ENCODE results near the gene TLR2.

Gene TLR2, protein sequence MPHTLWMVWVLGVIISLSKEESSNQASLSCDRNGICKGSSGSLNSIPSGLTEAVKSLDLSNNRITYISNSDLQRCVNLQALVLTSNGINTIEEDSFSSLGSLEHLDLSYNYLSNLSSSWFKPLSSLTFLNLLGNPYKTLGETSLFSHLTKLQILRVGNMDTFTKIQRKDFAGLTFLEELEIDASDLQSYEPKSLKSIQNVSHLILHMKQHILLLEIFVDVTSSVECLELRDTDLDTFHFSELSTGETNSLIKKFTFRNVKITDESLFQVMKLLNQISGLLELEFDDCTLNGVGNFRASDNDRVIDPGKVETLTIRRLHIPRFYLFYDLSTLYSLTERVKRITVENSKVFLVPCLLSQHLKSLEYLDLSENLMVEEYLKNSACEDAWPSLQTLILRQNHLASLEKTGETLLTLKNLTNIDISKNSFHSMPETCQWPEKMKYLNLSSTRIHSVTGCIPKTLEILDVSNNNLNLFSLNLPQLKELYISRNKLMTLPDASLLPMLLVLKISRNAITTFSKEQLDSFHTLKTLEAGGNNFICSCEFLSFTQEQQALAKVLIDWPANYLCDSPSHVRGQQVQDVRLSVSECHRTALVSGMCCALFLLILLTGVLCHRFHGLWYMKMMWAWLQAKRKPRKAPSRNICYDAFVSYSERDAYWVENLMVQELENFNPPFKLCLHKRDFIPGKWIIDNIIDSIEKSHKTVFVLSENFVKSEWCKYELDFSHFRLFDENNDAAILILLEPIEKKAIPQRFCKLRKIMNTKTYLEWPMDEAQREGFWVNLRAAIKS

DNA sequence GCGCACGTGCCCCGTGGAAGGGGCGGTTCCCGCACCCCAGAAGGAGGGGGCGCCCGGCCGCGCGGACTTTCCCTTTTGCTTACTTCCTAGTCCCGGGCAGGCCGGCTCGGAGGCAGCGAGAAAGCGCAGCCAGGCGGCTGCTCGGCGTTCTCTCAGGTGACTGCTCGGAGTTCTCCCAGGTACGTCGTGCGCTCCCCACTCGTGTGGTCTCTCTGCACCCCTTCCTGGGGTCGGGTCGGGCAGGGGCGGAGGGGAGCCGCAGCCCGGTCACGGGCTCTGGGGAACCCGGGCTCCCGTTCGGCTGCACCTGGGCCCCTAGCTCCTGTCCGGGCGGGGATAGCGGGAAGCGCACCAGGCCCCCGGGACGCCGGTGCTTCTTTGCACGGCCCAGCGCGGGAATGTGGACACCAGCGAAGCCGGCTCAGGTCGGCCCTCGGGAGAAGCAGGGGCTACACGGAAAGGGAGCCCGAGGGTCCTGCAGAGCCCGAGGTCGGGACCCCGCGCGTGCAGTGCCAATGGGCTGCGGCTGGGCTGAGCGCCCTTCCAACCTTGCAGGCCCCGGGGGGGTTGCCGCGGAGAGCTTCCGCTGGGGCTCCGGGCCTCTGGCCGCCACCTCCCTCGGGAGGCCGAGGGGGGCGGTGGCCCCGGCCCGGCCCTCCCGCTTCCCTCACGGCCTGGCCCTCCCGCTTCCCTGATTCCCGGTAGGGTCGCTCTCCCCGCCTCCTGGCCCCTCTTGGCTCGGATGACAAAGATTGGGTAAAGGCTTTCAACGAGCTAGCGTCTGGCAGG, at the start of gene TLR2:
Gene TLR2, plus strand, starts transcription at position 99 of the 789 bp plus-strand sequence. CDS start 18,628 bp downstream, outside the sequence.
- Histone ChIP-seq H3K4me1 (no peaks in the 10 kb centered on the region), H3K36me3 (ENCODE audit: control insufficient read depth, insufficient read depth, low read length) (no peaks in the 10 kb centered on the region), H3K27ac (no peak within 1 kb of the TSS), H3K79me2 (no peaks in the 10 kb centered on the region), H2AFZ (peak within 1 kb of the TSS; percentile 57), H3K9me3 (ENCODE audit: control insufficient read depth, low read length) (no peaks in the 10 kb centered on the region), H3K27me3 (ENCODE audit: control insufficient read depth, insufficient read depth, low read length) (no peaks in the 10 kb centered on the region), H3K4me2 (ENCODE audit: low read length) (peak within 1 kb of the TSS; percentile 97), H3K4me3 (ENCODE audit: low read depth, low read length) (peak within 1 kb of the TSS; percentile 71), H3K9ac (no peak within 1 kb of the TSS)
- TF ChIP-seq, protein P1, sequence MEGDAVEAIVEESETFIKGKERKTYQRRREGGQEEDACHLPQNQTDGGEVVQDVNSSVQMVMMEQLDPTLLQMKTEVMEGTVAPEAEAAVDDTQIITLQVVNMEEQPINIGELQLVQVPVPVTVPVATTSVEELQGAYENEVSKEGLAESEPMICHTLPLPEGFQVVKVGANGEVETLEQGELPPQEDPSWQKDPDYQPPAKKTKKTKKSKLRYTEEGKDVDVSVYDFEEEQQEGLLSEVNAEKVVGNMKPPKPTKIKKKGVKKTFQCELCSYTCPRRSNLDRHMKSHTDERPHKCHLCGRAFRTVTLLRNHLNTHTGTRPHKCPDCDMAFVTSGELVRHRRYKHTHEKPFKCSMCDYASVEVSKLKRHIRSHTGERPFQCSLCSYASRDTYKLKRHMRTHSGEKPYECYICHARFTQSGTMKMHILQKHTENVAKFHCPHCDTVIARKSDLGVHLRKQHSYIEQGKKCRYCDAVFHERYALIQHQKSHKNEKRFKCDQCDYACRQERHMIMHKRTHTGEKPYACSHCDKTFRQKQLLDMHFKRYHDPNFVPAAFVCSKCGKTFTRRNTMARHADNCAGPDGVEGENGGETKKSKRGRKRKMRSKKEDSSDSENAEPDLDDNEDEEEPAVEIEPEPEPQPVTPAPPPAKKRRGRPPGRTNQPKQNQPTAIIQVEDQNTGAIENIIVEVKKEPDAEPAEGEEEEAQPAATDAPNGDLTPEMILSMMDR (IDR thresholded peaks at IDR 0.05): no peak

DNA sequence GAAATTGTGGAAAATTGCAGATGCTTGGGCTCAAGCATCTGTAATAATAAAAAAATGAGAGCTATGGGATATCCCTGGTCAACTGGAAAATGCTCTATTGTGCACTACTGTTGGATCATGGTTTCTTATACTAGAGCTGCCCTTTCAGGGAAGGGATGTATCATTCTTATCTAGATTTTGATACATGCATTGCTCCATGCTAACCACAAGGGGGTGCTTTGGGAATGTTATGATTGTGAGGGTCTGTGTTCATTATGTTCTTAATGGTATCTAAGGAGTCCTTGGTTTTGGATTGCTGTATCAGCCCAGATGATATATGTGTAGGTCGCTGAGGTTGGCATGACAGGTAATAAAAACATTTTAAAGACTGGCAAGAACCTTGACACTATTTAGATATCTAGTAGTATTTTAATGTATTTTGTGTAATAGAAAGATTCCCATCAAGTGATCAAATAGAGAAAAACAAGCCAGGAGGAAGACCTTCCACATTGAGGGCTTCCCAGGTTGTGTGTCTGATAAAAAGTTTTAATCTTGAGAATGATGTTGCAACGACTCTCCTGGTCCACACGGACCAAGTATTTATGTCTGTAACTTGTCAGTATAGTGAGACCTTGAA, 49.2 kb upstream of the TLR2 start:
- TF ChIP-seq, protein P1 (IDR thresholded peaks at IDR 0.05): peak; percentile 15
- Histone ChIP-seq H3K36me3 (ENCODE audit: control insufficient read depth, insufficient read depth, low read length) (no peaks in the 10 kb centered on the region), H3K9ac (no peak overlapping the region), H3K27ac (no peak overlapping the region), H3K4me1 (no peaks in the 10 kb centered on the region), H3K9me3 (ENCODE audit: control insufficient read depth, low read length) (no peaks in the 10 kb centered on the region), H3K4me2 (ENCODE audit: low read length) (no peak overlapping the region), H3K27me3 (ENCODE audit: control insufficient read depth, insufficient read depth, low read length) (no peaks in the 10 kb centered on the region), H3K79me2 (no peaks in the 10 kb centered on the region), H2AFZ (no peak overlapping the region), H3K4me3 (ENCODE audit: low read depth, low read length) (no peak overlapping the region)

DNA sequence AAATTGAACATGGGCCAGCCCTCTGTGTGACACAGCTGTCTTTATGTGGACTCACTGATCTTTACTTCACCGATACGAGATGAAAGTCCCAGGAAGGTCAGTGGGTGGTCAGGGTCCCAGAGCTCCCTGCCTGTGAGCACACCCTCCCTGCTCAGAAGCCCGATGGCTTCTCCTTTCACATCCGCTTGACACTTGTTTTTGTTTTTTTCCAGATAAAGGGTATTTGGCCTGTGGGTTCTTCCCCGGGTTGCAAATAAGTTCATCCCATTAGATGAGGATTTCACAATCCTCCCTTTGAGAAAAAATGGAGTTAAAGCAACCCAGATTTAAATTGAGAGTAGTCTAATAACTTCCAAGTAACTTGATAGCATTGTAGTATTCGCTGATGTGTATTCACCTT, 48.2 kb upstream of the TLR2 start:
- Histone ChIP-seq H3K79me2 (no peaks in the 10 kb centered on the region), H3K4me2 (ENCODE audit: low read length) (no peak overlapping the region), H3K4me3 (ENCODE audit: low read depth, low read length) (no peak overlapping the region), H3K4me1 (no peaks in the 10 kb centered on the region), H3K9me3 (ENCODE audit: control insufficient read depth, low read length) (no peaks in the 10 kb centered on the region), H3K27me3 (ENCODE audit: control insufficient read depth, insufficient read depth, low read length) (no peaks in the 10 kb centered on the region), H3K9ac (no peak overlapping the region), H3K27ac (no peak overlapping the region), H3K36me3 (ENCODE audit: control insufficient read depth, insufficient read depth, low read length) (no peaks in the 10 kb centered on the region), H2AFZ (no peak overlapping the region)
- TF ChIP-seq, protein P1 (IDR thresholded peaks at IDR 0.05): no peak

DNA sequence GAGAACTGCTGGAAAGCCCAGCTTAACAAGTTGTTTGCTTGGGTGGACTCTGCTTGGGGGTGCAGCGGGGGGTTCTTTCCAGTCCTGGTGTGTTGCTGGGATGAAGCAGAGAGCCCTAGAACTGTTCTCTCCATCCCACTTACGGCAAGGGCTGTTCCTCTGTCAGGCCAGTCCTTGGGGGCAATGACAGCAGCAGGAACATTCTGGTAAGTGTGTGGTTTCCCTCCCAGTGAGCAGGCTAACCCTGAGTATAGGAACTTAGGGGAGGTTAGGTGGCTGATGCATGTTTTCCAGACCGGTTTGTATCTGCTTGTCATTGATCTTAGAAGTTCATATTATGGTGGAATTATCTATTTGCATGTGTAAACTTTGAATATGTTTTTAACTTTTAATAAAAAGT, 46.9 kb upstream of the TLR2 start:
- H3K4me1 ChIP-seq: no peaks in the 10 kb centered on the region
- no peaks in the 10 kb centered on the region for H3K36me3 ChIP-seq (ENCODE audit: control insufficient read depth, insufficient read depth, low read length)
- no peak overlapping the region for H3K27ac ChIP-seq
- H3K4me3 ChIP-seq (ENCODE audit: low read depth, low read length): no peak overlapping the region
- no peaks in the 10 kb centered on the region for H3K9me3 ChIP-seq (ENCODE audit: control insufficient read depth, low read length)
- TF ChIP-seq, protein P1 (IDR thresholded peaks at IDR 0.05): no peak
- no peak overlapping the region for H2AFZ ChIP-seq
- no peak overlapping the region for H3K4me2 ChIP-seq (ENCODE audit: low read length)
- no peaks in the 10 kb centered on the region for H3K27me3 ChIP-seq (ENCODE audit: control insufficient read depth, insufficient read depth, low read length)
- H3K9ac ChIP-seq: no peak overlapping the region
- no peaks in the 10 kb centered on the region for H3K79me2 ChIP-seq

Measured in parathyroid adenoma (tissue), 2 donors.